NCI-H128 (cell line): Measurements from ENCODE around the gene KRT9.
"Not testable (repeated sequence)": the region's sequence is repeated elsewhere in the genome, so short reads cannot be mapped to it uniquely, and the experiment has no call there.

Experiments used
- DNase-seq: peaks from one replicate; lab custom pipeline; 2025; ENCODE audit not compliant: unreplicated experiment; lab: John Stamatoyannopoulos, UW

The KRT9 gene

GRCh38 chr17:41571561-41572434 lies at the start of gene KRT9:
Gene KRT9, minus strand, starts transcription at chr17:41572059. Its CDS starts 67 bp downstream, at chr17:41571992.
- DNase-seq: no peak

DNA sequence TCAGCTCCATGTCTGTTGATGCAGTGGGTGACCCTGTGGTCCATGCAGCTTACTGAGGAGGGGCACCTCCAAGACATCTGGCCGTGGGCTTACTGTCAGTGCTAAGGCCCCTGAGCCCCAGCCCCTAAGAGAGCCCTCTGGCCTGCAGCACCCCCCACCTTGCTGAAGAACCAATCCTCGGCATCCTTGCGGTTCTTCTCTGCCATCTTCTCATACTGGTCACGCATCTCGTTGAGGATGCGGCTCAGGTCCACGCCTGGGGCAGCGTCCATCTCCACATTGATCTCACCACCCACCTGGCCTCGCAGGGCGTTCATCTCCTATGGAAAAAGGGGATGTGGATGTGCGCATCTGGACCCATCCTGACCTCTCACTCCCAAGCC lies 49.6 kb upstream of the KRT9 start:
- not testable (repeated sequence) for DNase-seq

DNA sequence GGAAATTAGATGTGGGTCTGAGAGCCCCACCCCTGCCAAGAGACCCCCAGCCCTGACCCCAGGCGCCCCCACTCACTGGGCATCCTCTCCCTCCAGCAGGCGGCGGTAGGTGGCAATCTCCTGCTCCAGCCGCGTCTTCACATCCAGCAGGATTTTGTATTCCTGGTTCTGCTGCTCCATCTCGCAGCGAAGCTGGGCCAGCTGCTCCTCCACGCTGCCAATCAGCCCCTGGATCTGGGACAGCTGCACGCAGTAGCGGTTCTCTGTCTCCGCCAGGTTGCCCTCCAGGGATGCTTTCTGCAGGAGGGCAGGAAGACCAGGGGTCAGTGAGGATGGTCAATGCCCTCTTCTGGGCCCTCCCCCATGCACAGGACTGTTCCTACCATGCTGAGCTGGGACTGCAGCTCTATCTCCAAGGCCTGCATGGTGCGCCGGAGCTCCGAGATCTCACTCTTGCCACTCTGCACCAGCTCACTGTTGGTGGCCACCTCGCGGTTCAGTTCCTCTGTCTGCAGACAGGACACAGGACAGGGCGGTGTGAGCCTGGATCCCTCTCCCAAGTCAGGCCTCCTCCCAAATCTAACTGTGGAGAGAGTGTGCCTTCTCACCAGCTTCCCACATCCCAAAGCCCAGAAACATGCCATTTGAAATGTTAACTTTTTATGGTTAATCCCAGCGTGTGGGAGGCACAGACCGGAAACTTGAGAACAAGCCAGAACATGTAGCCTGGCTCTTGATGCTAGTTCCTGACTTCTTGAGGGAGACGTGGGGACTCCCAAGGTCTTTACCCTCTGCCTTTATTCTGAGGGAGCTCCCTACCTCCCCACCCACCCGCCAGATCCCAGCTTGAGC lies 49.0 kb upstream of the KRT9 start:
- DNase-seq: no peak

GRCh38 chr17:41619927-41620582 lies 48.2 kb upstream of the KRT9 start:
- DNase-seq: not testable (repeated sequence)

GRCh38 chr17:41619036-41619926 lies 47.4 kb upstream of the KRT9 start:
- no peak for DNase-seq

DNA sequence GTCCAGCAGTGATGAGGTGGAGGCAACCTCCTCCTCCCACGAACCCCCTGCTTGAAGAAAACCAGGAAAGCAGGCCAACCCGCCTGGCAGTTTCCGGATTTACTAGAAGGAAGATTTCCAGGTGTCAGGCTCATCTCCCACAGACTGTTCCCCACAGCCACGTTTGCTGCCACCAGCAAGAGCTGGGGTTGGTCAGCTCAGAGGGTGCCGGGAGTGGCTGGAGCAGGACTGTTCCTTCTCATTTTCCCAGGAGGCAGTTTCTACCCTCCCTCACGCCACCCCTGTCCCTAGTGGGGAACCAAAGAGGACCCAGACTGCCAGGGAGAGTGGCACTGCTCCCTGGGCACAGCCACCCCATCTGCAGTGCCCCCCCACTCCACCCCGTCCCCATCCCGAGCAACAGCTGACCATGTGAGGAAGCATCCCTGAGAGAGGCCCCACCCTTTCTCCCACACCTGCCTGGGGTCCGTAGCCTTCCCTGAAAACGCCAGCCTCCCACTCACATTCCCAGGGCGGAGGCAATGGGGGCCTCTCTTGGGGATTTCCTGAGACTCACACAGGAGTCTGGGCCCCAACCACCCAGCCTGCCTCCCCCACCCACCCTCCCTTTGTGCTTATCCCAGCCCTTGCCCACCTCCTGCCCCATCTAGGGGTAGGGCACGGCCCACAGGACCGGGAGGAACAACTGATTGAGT lies 46.6 kb upstream of the KRT9 start:
- DNase-seq: no peak

DNA sequence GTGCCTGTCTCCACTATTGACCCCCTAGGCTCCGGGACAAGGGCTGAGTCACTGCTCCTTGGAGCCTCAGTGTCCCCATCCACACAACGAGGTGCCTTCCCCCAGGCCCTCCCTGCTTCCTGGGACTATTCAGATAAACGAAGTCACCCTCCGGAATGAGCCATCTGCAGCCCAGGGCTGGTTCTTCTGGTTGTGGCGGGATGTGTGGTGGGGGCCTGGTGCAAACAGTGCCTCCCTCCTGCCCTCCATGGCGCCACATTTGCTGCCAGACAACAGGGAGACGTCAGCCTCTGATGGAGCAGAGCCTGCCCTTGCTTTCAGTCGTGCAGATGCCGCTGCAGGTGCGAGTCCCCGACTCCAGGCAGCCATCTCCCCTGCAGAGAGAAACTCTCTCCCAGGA lies 45.8 kb upstream of the KRT9 start:
- DNase-seq: no peak

- no peak for DNase-seq
Observed at GRCh38 chr17:41617136-41617535, 45.3 kb upstream of the KRT9 start.

DNA sequence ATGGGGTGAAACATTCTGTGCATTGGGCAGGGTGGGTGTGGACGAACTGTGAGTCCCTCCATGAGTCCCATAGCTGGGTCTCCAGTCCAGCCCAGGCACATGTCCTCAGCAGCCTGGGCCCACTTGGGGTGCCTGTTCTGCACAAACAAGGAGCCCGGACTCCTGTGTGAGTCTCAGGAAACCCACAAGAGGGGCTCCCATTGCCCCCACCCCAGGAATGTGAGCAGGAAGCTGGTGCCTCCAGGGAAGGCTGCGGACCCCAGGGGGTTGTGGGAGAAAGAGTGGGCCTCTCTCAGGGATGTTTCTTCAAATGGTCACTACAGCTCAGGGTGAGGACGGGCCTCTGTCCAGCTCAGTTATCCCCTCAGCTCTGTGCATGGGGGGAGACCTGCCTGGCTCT lies 44.6 kb upstream of the KRT9 start:
- DNase-seq: not testable (repeated sequence)

GRCh38 chr17:41615454-41615853 lies 43.6 kb upstream of the KRT9 start:
- DNase-seq: no peak

DNA sequence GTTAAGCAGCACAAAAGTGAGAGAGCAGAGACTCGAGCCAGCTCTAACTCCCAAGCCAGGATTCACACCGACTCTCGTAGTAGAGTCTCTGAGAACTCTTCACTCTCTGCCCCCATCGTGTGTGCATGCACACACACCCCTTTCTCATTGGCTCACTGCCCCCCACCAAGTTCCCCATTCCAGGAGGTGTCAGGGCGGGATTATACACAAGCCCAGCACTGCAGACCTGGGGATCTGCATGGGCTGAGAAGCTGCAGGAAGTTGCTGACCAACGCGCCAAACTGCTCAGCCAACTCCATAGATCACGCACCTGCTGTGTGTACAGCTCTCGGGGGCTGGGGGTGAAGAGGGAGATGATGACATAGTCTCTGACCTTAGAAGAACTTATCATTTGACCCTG lies 42.9 kb upstream of the KRT9 start:
- DNase-seq: not testable (repeated sequence)

- DNase-seq: no peak
Observed at GRCh38 chr17:41614098-41614497, 42.2 kb upstream of the KRT9 start.

DNA sequence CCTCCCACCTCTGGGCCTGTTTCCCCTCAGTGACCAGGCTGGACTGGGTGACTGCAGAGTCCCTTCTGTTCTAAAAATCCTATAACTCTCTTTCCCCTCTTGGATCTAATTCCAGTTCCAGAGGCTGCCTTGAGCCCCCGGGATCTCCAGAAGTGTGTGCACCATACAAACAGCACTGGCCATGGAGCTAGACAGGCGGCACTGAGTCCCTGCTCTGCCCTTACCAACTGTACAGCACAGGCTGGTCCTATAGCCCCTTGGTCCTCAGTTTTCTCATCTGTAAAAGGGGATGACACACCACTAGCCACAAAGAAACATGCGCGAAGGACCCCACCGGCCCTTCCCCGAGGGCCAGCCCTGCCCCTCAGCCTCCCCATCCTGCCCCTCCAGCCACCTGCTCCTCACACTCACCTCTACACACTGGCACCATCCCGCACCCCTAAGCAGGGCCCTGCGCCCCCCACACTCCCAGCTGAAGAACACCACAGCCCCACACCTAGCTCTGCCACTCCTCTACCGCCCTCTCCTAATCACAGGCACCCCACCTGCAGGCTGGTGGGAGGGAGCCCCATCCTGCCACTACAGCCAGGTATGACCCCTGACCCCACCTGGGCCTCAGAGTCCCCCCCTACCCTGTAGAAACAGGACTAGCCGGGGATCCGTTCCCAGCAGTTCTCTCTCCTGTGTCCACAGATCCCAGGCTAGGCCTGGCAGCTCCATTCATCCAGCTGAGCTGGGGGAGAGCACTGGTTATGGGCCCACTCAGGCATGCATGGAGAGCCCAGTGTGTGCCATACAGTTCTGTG lies 41.6 kb upstream of the KRT9 start:
- DNase-seq: no peak

DNA sequence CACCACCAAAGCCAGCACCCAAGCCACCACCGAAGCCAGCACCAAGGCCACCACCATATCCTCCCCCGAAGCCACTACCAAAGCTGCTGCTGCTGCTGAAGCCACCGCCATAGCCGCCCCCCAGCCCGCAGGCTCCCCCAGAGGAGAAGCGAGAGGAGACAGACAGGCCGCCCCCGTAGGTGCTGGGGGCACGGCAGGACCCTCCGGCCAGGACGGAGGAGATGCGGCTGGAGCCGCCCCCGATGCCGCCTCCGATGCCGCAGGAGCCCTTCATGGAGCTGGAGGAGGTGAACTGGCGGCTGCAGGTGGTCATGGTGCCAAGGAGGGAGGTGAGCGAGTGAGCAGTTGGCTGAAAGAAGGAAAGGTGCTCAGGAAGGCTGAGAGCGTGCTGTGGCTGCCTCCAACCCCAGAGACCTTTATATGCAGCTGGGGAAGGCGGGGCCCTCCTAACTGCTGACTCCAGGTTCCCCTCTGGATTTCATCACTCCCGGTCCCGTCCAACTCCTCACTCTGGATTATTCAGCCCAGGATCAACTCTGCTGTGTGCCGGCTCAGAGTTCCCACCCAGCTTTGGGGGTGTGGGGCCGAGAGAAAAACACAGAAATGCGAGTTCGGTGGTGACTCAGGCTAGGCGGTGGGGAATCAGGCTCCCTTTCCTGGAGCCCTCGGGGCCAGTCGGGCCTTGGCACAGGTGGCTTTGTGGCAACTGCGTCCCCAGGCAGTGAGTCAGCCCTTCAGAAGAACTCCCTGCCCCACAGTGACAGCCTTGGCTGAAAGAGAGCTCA lies 40.7 kb upstream of the KRT9 start, which contains the start of gene KRT16:
KRT16 (minus strand) TSS at position 392 of the 785 bp plus-strand sequence; CDS start at position 313, 79 bp downstream.
- not testable (repeated sequence) for DNase-seq

- DNase-seq: no peak
Observed at GRCh38 chr17:41610965-41611640, 39.2 kb upstream of the KRT9 start.

GRCh38 chr17:41610061-41610517 lies 38.2 kb upstream of the KRT9 start:
- not testable (repeated sequence) for DNase-seq

DNA sequence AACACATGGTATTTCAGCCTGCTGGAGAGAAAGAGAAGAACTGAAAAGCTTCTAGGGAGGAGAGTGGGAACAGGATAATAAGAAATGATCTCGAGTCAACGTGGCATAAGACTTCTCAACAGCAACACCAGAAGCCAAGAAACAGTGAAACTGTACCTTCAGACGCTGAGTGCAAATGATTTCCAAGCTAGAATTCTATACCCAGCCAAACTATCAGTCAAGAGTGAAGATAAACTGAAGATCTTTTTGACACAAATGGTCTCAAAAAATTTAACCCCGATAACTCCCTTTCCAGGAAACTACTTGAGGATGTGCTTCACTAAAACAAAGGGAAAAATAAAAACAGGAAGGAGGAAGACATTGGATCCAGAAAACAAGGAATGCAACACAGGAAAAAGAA lies 35.1 kb upstream of the KRT9 start:
- not testable (repeated sequence) for DNase-seq
